DMS 273 (cell line): ENCODE data around the gene TMC1.

ENCODE experiments used
- DNase-seq: peaks from one replicate; lab custom pipeline; 2025; ENCODE audit not compliant: unreplicated experiment; lab: John Stamatoyannopoulos, UW

The TMC1 gene

GRCh38 chr9:72600671-72601070, 79.3 kb downstream of the TMC1 start:
- DNase-seq = no peak

DNA sequence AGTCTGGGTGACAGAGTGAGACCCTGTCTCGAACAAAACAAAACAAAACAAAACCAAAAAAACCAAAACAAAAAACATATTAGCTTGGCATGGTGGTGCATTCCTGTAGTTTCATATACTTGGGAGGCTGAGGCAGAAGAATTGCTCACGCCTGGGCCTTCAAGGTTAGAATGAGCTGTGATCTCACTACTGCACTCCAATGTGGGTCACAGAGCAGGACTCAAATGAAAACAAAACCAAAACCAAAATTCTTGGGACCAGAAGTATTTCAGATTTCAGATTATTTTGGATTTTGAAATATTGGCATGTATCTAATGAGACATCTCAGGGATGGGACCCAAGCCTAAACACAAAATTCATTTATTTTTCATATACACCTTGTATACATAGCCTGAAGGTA, 80.2 kb downstream of the TMC1 start:
- DNase-seq = no peak

GRCh38 chr9:72612449-72612848, 91.0 kb downstream of the TMC1 start:
- DNase-seq = no peak

GRCh38 chr9:72614067-72614466, 92.7 kb downstream of the TMC1 start:
- DNase-seq = no peak

DNA sequence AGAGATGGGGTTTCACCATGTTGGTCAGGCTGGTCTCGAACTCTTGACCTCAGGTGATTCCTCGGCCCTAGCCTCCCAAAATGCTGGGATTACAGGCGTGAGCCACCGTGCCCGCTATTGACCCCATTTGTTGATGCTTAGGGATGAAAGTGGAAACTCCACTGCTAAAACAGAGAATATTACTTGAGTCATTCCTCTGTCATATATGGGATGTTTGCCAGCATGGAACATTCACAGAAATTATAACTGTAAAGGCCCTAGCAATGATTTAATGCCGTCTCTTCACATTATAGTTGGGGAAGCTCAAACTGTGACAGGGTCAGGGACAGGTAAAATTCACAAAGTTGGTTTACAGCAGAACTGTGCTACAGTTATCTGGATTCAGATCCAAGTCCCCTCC, 94.5 kb downstream of the TMC1 start:
- DNase-seq = no peak

- DNase-seq = peak; percentile 47
Measured at GRCh38 chr9:72618811-72619210, 97.4 kb downstream of the TMC1 start.

GRCh38 chr9:72622186-72622585, 100.8 kb downstream of the TMC1 start:
- DNase-seq = no peak

DNA sequence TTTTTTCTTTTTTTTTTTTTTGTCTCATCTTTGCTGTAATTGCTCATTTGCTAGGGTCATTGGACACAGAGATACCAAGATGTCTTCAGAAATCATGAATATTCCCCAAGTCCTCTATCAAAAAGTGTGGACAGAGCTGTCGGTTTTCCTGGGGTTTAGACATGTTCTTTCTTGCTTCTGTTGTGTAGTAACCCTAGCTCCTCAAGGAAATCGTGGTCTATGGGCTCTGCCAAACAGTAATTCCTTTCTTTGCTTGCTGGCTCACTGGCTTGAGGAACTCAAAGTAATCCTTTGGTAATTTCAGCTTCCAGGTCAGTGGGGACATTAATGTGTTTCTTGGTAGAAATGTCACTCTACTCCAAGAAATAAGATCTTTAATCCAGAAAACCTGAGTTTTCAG, 101.7 kb downstream of the TMC1 start:
- no peak for DNase-seq

DNA sequence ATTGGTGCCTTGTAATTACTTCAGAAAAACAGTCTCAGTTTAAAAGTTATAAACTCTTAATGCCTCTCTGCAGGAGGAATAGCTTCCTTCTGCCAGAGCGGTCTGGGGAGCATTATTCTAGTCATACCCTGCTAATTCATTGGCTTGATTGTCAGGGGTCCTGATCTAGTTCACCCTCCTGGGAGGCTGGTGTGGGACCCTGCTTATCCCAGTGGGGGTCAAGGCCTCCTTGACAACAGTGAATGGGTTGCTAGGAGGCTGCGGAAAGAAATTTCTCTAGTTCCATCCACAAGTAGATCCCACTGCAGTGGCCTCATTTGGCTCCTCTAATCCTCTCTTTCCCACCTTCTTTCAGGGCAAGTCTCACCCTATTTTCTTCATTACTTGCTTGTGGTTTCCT, 105.7 kb downstream of the TMC1 start:
- DNase-seq = no peak

- no peak for DNase-seq
Measured at GRCh38 chr9:72627956-72628540, 106.6 kb downstream of the TMC1 start.

DNA sequence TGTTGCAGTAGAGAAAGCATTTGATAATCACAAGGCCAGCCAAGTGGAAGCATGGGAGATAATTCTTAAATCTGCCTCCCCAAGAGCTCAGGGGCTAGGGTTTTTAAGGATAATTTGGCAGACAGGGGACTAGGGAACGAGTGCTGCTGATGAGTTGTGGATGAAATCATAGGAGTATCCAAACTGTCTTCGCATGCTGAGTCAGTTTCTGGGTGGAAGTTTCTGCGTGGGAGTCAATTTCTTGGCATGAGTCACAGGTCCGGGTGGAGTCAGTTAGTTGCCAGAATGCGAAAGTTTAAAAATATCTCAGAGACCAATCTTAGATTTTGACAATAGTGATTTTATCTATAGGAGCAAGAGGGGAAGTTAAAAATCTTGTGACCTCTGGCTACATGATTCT, 112.6 kb downstream of the TMC1 start:
- no peak for DNase-seq

DNA sequence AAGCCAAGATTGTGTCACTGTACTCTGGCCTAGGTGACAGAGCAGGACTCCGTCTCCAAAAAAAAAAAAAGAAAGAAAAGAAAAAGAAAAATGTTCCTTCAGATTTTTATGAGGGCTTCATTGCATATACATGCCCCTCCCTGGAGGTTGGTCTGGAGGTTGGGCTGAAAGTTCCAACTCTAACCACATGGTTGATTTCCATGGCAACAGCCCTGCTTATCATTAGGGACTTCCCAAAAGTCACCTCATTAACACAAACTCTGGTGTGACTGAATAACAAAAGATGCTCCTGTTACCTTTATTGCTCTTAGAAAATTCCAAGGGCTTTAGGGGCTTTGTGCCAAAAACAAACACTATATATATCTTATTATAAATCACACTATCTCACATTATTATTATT, 113.8 kb downstream of the TMC1 start:
- peak; percentile 23 for DNase-seq

DNA sequence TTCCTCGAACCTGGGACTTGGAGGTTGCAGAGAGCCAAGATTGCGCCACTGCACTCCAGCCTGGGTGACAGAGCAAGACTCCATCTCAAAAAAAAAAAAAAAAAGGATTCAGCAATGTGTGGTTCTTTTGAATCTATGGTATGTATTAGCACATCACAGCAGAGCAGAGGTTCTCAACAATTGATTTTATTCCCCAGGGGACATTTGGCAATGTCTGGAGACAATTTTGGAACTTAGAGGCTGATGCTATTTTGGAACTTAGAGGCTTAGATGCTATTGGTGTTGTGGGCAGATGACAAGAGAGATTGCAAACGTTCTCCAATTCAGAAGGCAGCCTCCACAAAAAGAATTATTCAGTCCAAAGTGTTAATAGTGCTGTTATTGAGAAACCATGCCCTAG, 115.2 kb downstream of the TMC1 start:
- DNase-seq = no peak

GRCh38 chr9:72643651-72644050, 122.2 kb downstream of the TMC1 start:
- DNase-seq = no peak

DNA sequence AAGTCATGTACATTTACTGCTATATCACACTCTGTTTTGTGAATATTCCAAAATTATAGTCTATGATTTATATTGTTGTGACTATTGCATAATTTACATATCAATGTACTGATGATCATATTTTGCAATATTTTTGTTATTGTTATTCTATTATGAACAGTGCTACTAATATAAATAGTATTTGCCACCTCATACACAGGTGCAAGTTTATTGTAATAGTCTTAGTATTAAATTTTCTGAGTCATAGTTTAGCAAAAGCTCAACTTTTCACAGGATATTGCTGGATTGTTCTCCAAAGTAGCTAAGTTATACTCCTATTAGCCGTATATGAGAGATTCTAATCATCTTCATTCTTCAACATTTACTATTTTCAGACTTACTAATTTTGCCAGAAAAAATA, 124.7 kb downstream of the TMC1 start:
- DNase-seq = no peak

- DNase-seq = no peak
Measured at GRCh38 chr9:72648324-72649126, 127.1 kb downstream of the TMC1 start.

GRCh38 chr9:72649127-72649442, 127.7 kb downstream of the TMC1 start:
- DNase-seq = no peak

DNA sequence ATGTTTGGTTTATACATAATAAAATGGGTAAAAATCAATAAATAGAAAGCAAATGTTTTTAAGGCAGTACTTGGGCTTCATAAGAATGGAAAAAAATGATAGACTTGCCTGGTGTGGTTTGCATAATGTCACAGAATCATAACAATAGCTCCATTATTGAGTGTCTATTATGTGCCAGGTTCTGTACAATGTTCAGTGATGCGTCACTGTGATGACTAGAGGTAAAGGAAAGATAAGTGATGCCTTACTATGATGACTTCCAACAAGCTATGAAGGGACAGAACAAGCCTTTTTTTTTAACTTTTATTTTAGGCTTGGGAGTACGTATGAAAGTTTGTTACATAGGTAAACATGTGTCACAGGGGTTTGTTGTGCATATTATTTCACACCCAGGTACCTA, 128.8 kb downstream of the TMC1 start:
- DNase-seq = no peak

DNA sequence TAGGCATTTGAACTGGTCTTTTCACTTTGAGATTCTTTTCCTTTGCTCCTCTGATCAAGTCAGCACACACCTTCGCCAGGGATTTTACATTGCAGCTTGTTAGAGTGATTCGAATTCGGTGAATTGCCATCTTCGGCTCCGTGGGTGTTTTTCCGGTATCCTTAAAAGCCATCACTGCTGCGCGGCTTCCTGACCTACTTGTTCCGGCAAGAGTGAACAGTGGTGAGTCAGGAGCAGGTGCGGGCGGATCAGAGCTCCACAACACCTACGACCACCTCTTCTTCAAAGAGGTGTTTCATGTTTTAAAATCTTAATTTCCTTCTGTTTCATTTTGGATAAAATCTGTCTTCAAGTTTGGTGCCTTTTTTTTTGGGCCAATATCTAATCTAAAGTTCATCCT, 134.6 kb downstream of the TMC1 start:
- no peak for DNase-seq

GRCh38 chr9:72657023-72657422, 135.6 kb downstream of the TMC1 start:
- no peak for DNase-seq

DNA sequence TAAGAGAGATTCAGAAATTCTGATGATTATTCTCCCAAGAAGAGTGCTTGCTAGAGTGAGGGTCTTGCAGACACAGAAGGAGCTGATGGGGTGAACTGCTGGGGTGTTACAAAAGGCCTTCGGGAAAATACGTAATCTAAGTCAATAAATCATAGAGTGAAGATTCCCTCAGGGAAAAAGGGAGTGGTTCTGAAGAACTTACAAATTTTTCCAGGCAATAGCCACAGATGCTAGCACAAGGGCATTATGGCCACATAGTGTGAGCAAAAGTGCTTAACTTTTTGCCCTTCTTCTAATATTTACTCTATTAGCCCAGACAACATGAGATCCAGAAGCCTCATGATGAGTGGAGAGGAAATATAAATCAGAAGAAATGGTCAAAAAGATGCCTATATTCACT, 137.3 kb downstream of the TMC1 start:
- DNase-seq = no peak

DNA sequence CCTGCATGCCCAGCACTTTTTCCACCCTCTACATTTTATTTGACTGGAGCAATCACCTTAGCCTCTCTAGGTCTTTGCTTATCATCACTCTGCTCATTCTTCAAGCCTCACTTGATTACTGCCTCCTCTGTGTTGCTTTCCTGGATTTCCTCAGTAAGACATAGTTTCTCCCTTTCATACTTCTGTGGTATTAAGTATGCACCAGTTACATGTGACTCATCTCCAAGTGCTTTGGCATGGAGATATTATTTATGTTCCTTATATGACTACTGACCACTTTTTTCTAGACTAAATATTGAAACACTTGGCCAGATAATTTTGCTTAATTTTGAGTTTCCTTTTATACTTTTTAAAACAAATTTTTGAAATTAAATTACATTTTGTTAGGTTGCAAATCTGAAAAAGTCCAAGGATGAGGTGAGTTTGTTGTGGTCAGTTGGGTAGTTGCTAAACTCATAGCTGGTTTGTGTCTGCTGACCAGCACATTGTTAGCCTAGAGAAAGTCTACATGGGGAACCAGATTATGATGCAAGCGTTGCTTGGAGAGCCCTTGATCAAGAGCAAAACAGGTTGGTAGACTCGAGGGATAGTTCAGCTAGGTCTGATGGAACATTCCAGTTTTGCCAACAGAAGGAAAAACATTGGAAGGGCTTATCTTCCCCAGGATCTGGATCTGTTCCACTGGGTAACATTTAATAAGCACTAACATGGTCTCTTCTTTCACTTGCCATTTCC, 140.2 kb downstream of the TMC1 start:
- DNase-seq = no peak
